ENCODE results near the gene MED25.

Gene MED25

GRCh38 chr19:49857838-49858087 lies 39.7 kb downstream of the MED25 start:
- DNase-seq (ENCODE audit: low read depth in 2 of 2): no peak

- DNase-seq (ENCODE audit: low read depth in 2 of 2): no peak
Measured at GRCh38 chr19:49858088-49858985, 40.2 kb downstream of the MED25 start.

- DNase-seq (ENCODE audit: low read depth in 2 of 2): no peak
Measured at GRCh38 chr19:49859682-49860335, 41.7 kb downstream of the MED25 start.

- no peak for DNase-seq (ENCODE audit: low read depth in 2 of 2)
Measured at GRCh38 chr19:49860336-49861102, 42.4 kb downstream of the MED25 start.

- DNase-seq (ENCODE audit: low read depth in 2 of 2): no peak
Measured at GRCh38 chr19:49861107-49861506, 43.0 kb downstream of the MED25 start.

GRCh38 chr19:49861541-49862378 lies 43.7 kb downstream of the MED25 start:
- no peak for DNase-seq (ENCODE audit: low read depth in 2 of 2)

- no peak for DNase-seq (ENCODE audit: low read depth in 2 of 2)
Measured at GRCh38 chr19:49862391-49863253, 44.5 kb downstream of the MED25 start.

GRCh38 chr19:49863254-49863934 lies 45.3 kb downstream of the MED25 start:
- DNase-seq (ENCODE audit: low read depth in 2 of 2): no peak

- DNase-seq (ENCODE audit: low read depth in 2 of 2): no peak
Measured at GRCh38 chr19:49863935-49864320, 45.8 kb downstream of the MED25 start.

- DNase-seq (ENCODE audit: low read depth in 2 of 2): no peak
Measured at GRCh38 chr19:49864890-49865289, 46.8 kb downstream of the MED25 start.

GRCh38 chr19:49866933-49867782 lies 49.1 kb downstream of the MED25 start, which contains the start of gene PNKP:
TSS of gene PNKP (minus strand) at chr19:49867576. CDS start at chr19:49867204, 372 bp downstream.
- DNase-seq (ENCODE audit: low read depth in 2 of 2): peak; percentile 88 to 92

- DNase-seq (ENCODE audit: low read depth in 2 of 2): no peak
Measured at GRCh38 chr19:49869009-49869483, 51.0 kb downstream of the MED25 start.

- peak; percentile 74 to 86 for DNase-seq (ENCODE audit: low read depth in 2 of 2)
Measured at GRCh38 chr19:49869484-49870308, 51.6 kb downstream of the MED25 start.

- DNase-seq (ENCODE audit: low read depth in 2 of 2): no peak
Measured at GRCh38 chr19:49870309-49870901, 52.3 kb downstream of the MED25 start.

- no peak for DNase-seq (ENCODE audit: low read depth in 2 of 2)
Measured at GRCh38 chr19:49871349-49871985, 53.4 kb downstream of the MED25 start.

GRCh38 chr19:49872245-49873128 lies 54.4 kb downstream of the MED25 start:
- no peak for DNase-seq (ENCODE audit: low read depth in 2 of 2)
